Muscle of arm (tissue), 12 donors: ENCODE data around the gene PPP6R3. TPM values are rescaled to one million over a fixed set of nuclear protein-coding genes. Genes with fewer than 3 reads are reported as not detected.

Experiments
- DNase-seq: peaks from one replicate; pipeline ENCODE4 v3.0.0-alpha.2; 2013
- polyA plus RNA-seq, 12 donors: library from polyadenylated mRNA; unstranded; fragments of 120-200 nt; gene quantifications; one replicate each; pipeline ENCODE4 v1.2.1, GENCODE V29; 2013; ENCODE audit not compliant: insufficient read length in 12 of 12

PPP6R3 gene
- polyA plus RNA-seq, 12 donors: 49.0 to 96.1 (median 68.0) TPM; not detected in 1

DNA sequence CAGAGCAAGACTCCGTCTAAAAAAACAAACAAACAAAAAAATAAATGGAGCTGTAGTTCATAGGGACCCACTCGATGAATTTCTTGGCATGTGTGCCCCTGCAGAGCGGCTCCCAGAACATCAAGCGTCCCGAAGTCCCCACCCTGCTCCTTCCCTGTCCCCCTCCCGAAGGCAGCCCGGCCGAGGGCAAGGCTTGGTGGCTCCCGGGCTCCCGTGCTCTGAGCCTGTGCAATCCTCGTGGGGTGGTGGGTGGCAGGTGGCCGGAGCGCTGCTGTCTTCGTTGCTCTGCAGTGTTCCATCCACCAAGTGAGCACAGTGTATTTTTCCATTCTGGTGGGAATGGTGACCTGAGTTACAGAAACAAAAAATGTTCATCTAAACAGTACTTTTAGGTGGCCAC, 190.2 kb downstream of the PPP6R3 start:
- no peak for DNase-seq

DNA sequence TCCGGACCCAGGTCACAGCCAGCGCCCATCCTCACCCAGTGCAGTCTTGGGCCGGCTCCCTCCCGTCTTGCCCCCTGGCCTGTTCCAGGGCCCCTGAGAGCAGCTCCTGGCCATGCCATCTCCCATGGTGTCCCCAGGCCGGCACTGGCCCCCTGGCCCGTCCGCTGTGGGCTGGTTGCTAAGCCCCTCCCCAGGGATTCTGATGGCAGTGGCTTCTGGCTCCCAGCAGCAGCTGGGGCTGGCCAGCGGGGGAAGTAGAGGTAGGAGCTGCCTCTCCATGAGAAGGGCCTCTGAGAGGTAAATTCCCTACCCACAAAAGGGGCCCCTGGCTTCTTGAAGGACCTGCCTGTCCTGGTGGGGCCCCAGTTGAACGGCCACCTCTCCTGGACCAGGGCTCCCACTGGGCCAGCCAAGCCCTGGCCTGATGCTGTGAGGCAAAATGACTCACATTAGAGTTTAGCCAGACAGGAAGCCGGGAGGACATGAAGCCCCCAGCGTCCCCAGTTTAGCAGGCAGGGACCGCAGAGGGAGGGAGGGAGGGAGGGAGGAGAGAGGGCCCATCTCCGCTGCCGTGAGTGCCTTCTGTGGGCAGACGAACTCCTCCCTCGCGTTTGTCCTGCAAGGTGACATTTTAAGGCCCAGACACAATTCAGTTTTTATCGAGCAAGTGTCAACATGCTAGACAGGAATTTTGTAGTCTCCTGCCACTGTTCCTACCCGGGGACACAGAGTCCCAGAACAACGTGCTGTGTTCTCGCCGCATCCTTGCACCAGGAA, 190.8 kb downstream of the PPP6R3 start:
- no peak for DNase-seq

DNA sequence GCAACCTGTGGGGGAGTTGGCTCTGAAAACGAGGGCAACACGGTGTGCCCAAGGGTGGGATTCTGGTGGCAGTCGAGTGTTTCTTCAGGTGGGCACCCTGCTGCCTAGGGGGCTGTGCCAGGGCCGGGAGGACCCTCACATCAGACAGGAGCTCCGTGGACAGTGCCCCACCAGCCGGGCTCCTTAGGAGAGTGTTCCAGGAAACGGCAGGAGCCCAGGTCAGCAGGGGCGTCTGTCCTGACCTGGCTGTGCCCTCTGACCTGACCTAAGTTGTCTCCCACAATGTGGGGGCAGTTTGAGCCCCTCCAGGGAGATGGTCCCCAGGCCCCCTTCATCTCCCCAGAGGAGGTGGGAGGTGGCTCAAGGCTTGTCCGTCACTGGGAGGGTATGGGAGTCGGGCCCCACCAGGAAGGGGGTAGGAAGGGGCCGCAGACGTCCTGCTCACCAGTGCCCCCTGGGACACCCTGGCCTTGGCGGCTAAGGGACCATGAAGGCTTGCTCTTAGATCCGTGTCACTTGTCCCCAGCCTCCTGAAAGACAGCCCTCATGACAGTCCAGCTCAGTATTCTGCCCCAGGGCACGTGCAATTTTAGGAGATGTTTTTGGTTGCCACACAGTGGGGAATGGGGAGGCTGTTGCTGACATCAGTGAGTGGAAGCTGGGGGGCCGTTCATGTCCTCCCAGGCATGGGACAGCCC, 191.6 kb downstream of the PPP6R3 start:
- DNase-seq: no peak

DNA sequence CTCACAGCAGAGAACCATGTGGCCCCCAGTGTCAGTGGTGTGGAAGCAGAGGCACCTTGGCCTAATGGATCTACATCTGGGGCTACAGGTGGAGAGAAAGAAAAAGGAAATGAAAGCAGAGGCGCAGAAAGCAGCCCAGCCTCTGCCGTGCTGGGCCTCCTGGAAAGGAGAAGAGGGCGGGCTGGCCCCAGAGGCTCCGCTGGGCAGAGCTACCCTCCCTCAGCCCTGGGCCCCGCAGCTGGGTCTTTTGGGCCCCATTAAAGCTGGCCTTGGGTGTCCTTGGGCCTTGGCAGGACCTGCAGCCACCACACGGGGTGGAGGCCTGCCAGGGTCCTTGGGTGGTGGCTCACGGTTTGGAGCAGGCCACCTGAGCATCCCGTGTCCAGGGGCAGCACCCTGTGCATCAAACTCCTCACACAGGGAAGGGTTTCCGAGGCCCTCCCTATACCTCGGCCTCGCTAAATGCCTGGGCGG, 192.2 kb downstream of the PPP6R3 start:
- DNase-seq: no peak

DNA sequence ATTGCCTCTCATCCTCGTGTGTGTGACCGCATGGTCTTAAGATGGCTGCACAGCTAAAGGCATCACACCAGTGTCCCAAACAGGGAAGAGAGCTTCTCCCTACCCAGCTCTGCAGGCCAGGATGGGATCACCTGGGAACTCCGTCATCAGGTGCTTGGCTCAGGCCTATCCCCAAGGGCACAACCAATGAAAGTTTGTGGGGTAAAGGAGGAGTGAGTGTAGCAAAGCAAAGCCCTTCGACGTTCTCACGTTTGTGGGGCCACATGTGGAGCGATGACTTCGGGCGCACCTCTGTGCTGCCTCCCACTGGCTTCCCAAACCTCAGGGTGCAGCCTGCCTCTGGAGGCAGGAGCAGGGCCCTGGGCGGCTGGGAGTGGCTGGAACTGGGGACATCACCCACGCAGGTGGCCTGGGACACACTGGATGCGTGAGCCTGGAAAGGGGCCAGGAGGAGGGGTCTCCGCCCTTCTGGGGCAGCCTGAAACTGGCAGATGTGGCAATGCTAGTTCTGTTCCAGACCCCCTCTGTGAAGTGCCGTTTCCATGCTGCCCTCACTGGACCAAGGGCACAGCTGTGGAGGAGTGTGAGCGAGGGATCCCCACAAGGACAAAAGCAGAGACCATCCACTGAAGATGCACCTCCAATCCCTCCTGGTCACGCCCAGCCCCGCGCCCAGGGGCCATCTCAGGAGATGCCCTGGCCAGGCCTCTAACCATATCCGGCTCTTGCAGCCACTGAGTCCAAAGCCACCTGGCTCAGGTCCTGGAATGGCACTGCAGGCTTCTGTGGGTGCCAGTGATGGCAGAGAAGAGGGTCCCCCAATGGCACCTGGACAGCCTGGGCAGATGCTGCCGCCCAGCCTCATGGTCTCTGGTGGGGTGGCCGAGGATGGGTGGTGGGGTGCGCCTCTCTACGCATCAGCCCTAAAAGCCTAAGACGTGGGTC, 193.2 kb downstream of the PPP6R3 start:
- no peak for DNase-seq

DNA sequence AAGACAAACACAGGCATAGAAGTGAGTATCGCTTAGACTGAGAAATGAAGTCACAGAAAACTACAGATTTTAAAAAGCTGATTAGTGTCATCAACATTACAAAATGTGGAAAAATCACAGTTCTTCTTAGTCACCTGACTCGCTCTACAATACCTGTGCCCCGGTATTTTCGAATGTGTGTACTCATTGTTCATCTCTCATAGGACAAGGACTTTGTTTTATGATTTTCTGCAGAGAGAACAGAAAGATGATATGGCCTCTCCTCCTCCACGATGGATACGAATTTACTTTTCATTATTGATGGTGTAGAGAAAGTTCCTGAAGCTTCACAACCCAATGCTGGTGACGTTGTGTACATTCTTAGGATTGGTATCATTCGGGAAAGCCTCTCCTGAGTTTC, 194.4 kb downstream of the PPP6R3 start:
- no peak for DNase-seq

DNA sequence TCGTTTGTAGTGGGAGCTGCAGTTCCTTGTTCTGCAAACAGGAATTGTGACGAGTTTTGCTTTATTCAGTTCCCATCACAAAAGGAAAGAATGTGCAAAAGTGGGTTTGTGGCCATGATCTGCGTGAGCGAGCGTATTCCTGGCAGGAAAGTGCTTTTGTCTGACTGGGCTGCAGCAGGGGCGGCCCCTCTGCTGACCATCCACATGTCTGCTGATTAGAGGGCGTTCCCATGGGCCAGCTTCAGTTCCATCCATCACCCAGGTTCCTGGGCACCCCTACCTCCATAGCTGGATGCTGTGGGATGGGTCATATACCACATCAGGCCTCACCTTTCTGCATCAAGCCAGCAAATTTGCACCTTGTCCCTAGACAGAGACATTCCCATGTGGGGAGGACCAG, 194.9 kb downstream of the PPP6R3 start:
- DNase-seq: no peak

DNA sequence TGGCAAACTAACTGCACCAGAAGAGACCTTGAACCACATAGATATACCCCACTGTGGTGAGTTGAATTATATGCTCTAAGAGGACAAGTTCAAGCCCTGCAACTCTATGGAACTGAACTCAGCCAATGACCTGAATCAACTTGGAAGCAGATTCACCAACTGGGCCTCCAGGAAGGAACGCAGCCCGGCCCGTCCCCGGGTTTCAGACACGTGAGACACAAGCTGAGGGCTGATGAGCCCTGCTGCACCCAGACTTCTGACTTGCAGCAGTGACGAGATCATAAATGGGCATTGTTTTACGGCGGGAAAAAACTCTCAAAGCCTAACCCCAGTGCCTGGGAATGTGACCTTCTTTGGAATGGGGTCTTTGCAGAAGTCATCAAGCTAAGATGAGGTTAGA, 195.3 kb downstream of the PPP6R3 start:
- DNase-seq: no peak

DNA sequence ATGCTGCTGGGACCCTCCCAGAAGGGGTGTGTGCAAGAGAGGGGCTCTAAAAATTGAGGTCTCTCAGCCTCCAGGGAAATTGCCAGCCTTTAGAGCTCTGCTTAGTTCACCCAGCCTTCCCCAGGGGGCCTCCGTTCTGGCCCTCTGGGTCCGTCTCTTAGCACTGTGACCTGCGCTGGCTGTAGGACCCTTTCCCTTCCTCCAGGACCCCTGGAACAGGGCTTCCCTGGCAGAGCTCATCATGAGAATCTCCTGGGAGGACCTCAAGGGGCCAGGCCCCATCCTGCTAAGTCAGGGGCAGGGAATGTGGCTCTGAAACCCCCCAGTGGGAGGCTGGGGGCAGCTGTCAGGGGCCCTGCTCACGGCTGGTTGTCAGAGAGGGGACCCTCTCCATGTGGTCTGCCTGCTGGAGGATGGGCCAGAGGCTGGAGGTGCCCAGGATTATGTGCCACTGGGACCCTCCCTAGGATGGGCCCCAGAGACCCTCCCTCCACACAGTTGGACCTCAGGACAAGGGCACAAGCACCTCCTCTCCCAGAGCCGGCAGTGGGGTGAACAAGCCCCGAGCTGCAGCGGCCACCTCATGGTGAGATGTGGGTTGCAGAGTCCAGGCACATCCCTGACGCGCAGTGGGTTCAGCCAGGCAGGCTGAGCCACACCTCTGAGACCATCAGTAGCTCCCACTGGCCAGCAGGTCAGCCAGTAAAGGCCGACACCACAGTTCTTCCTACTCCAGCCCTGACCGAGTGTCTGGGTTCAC, 196.6 kb downstream of the PPP6R3 start:
- DNase-seq: no peak

DNA sequence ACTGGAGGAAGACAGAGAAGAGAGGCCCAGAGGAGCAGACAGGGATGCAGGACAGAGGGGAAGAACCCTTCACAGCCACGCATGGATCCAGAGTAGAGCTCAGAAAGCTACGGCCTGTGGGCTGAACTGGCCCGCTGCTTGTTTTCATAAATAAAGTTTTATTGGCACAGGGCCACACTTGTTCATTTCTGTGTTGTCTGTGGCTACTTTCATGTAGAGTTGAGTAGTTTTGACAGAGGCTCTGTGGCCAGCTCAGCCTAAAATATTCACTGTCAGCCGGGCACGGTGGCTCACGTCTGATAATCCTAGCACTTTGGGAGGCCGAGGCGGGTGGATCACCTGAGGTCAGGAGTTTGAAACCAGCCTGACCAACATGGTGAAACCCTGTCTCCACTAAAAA, 197.5 kb downstream of the PPP6R3 start:
- no peak for DNase-seq

DNA sequence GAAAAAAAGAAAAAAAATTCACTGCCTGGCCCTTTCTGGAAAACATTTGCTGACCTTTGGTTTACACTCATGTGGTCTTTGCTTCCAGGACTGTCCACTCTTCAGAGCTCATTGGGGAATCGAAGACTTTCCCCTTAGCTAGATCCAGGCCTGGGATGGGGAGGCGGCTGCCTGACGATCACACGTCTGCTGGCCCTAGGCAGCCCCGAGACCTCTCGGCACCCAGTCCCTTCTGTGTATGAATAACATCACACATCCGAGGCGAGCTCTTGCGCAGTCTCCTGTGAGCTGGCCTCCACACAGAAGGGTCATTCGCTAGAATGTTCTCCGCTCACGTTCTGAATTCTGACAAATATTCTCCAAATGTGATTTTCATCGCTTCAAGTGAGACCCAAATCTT, 198.1 kb downstream of the PPP6R3 start:
- peak; percentile 16 for DNase-seq

DNA sequence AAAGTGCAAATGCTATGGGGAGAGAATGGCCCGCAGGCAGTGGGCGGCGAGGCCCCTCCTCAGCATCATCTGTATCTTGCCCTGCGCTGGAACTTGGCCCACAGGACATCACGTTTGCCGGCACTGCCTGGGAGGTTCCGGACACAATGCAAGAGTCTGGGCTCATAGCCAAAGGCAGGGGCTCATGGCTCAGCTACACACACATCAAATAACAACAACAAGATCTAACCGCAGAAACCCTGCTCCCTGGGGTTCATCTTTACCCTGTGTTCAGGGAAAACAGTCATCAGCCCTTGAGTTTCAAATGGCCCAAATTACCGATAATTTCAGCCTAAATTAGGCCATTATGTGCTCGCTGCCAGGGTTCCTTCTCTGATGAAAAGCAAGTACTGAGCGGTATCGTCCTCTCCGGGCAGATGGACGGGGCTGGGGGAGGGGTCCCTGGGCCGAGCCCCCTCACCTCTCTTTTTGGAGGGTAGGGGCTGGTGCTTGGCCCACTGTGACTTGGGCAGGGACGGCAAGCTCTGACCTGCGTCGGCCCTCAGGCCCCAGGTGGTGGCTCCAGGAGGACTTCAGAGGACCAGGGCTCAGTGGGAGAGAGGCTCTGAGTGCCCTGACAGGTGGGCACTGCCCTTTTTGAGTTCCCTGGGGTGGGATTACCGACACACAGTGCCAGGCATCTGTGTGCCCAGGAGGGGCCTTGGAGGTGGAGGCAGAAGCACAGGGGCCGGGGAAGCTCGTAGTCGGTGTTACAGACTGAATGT, 198.8 kb downstream of the PPP6R3 start:
- peak; percentile 68 for DNase-seq

DNA sequence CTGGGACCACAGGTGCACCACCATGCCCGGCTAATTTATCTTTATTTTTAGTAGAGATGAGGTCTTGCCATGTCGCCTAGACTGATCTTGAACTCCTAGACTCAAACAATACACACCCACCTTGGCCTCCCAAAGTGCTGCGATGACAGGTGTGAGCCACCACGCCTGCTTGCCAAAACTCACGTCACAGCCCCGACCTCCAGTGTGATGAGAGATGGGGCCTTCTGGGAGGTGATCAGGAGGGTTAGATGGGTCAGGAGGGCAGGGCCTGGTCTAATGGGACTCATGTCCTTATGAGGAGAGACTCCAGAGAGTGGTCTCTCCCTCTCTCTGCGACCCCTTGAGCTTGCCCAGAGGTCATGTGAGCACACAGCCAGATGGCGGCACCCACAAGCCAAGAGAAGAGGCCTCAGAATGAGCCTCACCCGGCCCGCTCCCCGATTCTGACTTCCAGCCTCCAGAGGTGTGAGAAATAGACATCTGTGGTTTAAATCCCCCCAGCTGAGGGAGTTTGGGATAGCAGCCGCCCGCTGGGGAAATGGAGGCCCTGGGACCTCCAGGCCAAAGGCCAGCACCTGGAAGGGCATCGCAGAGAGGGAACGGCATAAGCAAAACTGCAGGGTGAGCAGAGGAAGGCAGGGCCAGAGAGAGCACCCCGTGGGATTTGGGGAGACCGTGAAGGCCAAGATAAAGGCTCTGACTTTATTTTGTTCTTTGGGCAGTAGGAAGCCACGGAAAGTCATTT, 199.7 kb downstream of the PPP6R3 start:
- DNase-seq: no peak

DNA sequence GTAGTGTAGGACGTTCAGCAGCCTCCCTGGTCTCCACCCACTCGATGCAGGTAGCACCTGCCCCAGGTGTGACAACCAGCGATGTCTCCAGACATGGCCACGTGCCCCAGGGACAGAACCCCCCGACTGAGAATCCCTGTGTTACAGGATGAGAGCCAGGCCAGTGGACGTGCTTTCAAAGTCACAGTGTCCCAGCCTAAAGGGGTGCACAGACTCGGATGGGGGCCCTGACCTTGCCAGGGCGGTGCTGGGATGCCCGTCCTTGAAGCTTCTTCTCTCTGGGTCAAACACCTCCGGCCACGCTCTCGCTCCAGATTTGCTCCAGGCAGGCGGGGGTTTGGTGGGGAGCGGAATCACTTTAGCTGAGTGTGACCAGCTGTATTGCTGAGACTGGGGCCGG, 200.5 kb downstream of the PPP6R3 start:
- no peak for DNase-seq

DNA sequence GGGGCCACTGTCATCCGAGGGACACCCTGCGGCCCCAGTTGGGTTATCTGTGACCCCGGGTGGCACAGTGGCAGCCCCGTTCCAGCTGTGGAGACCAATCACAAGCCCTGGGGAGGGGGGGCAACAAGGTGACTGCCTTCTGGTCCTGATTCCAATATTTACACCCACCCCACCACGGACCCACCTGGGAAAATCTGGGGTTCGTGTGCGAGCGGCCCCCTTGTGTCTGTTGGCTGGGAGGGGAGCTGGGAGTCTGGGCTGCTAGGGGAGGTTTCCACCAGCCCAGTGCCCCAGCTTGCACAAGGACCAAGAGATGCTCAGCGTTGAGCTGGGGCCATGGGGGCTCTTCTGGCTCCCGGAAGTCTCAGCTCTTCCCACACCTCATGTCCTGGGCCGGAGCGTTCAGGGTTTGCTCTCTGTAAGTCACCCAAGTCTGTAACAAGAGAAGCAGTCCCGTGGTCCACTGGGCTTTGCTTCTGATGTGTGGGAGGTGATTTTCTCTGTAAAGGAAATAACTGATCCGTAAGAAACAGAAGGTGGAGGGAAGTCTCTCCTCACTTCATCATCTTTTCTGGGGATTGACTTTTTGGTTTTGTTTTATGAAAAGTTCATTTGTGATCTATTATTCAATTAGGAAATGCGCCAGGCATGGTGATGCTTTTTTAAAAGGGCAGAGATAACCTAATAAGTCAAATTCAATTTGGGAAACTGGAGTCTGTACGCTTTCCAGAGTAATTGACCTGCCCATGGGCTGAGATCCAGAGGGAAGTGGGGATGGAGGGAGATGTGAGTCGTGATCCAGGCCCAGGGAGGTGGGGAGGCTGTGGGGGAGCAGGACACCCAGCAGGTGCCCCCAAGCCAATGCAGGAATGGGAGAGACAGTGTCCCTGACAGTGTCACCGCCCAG, 201.4 kb downstream of the PPP6R3 start:
- no peak for DNase-seq

DNA sequence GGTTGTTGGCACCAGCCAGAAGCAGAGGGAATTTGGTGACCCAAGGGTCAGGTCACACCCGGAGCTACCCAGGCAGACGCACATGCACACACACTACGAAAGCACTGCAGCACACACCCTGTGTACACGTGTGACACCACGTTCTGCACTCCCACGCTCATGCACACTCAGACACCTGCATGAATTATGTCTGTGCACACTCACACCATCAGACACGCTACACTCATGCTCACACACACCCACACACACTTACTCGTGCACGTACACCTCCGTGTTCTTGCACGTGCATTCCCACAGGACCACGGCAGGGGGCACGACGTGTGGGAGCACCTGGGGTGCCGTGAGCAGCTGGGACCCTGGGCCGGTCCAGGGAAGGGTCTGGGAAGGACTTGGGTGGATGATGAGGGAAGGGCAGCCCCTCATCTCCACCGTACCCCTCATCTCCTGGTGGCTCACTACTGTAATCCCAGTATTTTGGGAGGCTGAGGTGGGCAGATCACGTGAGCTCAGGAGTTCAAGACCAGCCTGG, 203.0 kb downstream of the PPP6R3 start:
- no peak for DNase-seq

DNA sequence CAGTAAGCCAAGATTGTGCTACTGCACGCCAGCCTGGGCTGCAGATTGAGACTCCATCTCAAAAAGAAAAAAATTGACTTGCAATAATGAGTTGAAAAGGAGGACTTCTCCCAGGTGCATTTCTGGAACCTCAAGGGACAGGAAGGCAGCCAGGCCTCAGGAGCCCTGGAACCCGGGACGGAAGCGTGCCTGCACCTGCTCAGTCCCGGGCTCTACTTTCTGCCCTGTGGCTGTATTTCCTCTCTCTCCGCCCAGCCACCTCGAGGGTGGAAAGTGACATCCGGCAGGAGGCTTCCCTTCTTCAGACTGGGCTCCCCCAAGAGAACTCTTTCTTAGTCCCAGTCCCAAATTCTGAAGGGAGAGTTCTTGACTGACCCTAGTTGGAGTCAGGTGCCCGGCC, 203.6 kb downstream of the PPP6R3 start:
- no peak for DNase-seq

DNA sequence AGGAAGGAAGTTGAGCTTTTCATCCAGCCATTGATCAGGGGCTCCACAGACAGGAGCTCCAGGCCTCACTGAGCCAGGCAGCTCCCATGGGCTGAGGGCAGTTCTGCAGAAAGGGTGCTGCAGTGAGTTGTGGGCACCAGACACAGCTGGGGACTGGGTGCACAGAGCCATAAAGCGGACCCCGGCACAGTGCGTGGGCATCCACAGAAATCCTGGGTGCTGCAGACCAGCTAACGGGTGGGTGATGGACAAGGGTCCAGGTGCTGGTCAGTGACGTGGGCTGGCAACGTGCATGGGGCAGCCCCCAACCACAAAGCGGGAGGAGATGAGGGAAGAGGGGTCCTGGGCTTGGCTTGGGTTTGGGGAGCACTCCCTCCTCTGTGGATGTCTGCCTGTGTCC, 204.4 kb downstream of the PPP6R3 start:
- no peak for DNase-seq
